Measurements from ENCODE around the gene SERPINB8.

DNA sequence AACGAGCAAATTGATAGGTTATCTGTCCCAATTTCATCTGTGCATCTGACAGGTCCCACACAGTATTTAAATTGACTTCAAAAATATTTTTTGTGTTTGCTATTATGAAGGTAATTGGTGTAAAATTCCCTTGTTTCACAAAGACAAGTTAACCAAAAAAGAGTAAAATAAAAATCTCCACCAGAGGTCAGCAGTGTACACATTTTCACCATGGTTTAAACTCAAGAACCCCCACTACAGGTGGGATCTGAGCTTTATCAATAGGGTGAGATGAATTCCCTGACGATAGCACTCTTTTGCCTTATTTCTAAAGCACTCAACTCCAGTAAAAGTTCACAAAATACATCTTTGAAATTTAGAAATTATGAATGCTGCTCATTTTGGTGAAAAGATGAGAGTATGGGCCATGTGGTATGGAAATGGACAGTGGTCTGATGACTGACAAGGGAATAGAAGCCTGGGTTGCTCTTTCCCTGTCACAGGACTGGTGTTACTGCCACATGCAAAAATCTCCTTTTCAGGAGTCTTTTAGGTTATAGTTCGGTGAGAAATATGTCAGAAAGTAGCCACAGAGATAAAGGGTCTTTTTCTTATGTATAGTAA, 68.0 kb downstream of the SERPINB8 start:
- TF ChIP-seq CTCF (IDR thresholded peaks at IDR 0.05) (peak; percentile 8 to 51 (median 16)), EP300 (IDR thresholded peaks at IDR 0.05) (no peak), POLR2A (IDR thresholded peaks at IDR 0.05) (no peak), POLR2AphosphoS5 (IDR thresholded peaks at IDR 0.05) (no peak)
